Large intestine (tissue), 3 donors: Measurements from ENCODE around the gene ADARB1. TPM values are rescaled to one million over a fixed set of nuclear protein-coding genes. Genes with fewer than 3 reads are reported as not detected.

Source experiments
- DNase-seq, 2 donors: peaks; one replicate each; pipeline versions ENCODE4 v3.0.0 to v3.0.0-alpha.2; 2013
- H3K27ac ChIP-seq: one replicate; pipeline ENCODE4 v1.5.1; 2013; ENCODE audit warnings: low read length
- H3K27me3 ChIP-seq: 2 replicates; pipeline ENCODE4 v1.6.1; 2013; ENCODE audit warnings: low read length; ENCODE audit not compliant: control insufficient read depth, insufficient read depth
- H3K36me3 ChIP-seq: 2 replicates; pipeline ENCODE4 v1.6.1; 2013; ENCODE audit warnings: low read length; ENCODE audit not compliant: control insufficient read depth, insufficient read depth
- H3K4me1 ChIP-seq: one replicate; pipeline ENCODE4 v1.6.1; 2013; ENCODE audit warnings: low read length; ENCODE audit not compliant: control insufficient read depth, insufficient read depth
- H3K4me3 ChIP-seq: one replicate; pipeline ENCODE4 v1.5.1; 2013; ENCODE audit warnings: low read length
- H3K9me3 ChIP-seq: one replicate; pipeline ENCODE4 v1.6.1; 2013; ENCODE audit warnings: mild to moderate bottlenecking, low read depth, low read length, moderate library complexity; ENCODE audit not compliant: control insufficient read depth
- WGBS: methylation state at CpG from one replicate; pipeline ENCODE4 v1.1.5; 2013; ENCODE audit warnings: low lambda C conversion rate; ENCODE audit not compliant: insufficient coverage; 5-methylcytosine and 5-hydroxymethylcytosine counted together
- polyA plus RNA-seq: library from polyadenylated mRNA; unstranded; fragments of 120-200 nt; gene quantifications from one replicate; pipeline ENCODE4 v1.2.1, GENCODE V29; 2013

ADARB1 gene
- polyA plus RNA-seq, 1 donor: 12.1 TPM

- WGBS: 67% methylated on average over 1 of the region's 1 CpG
- H3K27ac ChIP-seq: no peak overlapping the region
- no peaks in the 10 kb centered on the region for H3K4me1 ChIP-seq
- H3K36me3 ChIP-seq: peaks cover 15% of the 10 kb centered on the region
- no peaks in the 10 kb centered on the region for H3K27me3 ChIP-seq
- peaks cover 6% of the 10 kb centered on the region for H3K9me3 ChIP-seq
- no peak for DNase-seq
- H3K4me3 ChIP-seq: no peak overlapping the region
Measured at GRCh38 chr21:45182958-45183357, 108.6 kb downstream of the ADARB1 start.

DNA sequence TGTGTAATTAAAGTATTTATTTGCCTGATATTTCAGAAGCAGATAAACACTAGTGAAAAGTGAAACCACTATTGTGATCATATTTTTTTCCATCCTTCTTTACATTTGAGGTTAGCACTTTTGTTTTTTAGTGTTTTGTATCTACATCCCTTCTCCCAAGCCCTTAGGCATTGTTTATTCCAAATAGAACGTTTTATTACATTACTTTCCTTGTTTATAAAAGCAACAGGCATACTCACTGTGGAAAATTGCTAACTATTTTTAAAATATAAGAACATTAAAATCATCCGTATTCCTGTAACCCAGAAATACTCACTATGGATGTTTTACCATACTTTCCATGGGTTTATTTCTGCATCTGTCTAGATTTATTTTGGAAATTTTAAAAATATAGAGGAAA, 109.5 kb downstream of the ADARB1 start:
- 90% methylated on average over 1 of the region's 2 CpGs for WGBS

DNA sequence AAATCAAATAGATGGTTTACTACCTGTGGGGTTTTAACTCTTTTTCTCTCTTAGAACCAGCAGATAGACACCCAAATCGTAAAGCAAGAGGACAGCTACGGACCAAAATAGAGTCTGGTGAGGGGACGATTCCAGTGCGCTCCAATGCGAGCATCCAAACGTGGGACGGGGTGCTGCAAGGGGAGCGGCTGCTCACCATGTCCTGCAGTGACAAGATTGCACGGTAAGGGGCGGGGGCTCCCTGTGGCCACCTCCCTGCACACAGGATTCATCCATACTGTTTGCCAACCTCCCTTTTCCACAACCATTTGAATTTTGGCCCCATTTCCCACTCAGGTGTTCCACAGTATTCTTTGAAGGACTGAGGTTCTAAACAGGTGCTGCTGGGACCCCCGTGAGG, 110.5 kb downstream of the ADARB1 start:
- peaks cover 15% of the 10 kb centered on the region for H3K36me3 ChIP-seq
- no peak overlapping the region for H3K27ac ChIP-seq
- no peaks in the 10 kb centered on the region for H3K27me3 ChIP-seq
- no CpG with 5 or more reads among the region's 11 CpGs for WGBS
- H3K4me3 ChIP-seq: no peak overlapping the region
- peaks cover 11% of the 10 kb centered on the region for H3K9me3 ChIP-seq
- no peaks in the 10 kb centered on the region for H3K4me1 ChIP-seq
- DNase-seq: no peak

More for the DNA sequence above, 109.5 kb downstream of the ADARB1 start:
- H3K9me3 ChIP-seq: peaks cover 11% of the 10 kb centered on the region
- H3K27ac ChIP-seq: no peak overlapping the region
- no peak for DNase-seq
- peaks cover 14% of the 10 kb centered on the region for H3K36me3 ChIP-seq
- no peak overlapping the region for H3K4me3 ChIP-seq
- H3K4me1 ChIP-seq: no peaks in the 10 kb centered on the region
- H3K27me3 ChIP-seq: no peaks in the 10 kb centered on the region

DNA sequence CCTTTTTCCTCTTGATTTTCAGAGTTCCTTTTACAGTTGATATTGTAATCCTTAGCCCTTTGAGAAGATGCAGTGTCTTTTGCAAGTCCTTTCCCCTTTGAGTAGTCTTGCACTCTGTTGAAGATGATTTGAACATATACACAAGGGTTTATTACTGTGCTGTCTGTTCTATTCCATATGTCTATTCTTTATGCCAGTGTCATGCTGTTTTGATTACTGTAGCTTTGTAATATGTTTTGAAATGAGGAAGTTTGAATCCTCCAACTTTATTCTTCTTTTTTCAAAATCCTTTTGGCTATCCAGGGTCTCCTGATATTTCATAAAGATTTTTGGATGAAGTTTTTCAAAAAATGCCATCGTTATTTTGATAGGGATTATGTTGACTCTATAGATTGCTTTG, 112.3 kb downstream of the ADARB1 start:
- Histone ChIP-seq H3K27me3 (no peaks in the 10 kb centered on the region), H3K36me3 (peaks cover 15% of the 10 kb centered on the region), H3K4me1 (no peaks in the 10 kb centered on the region), H3K4me3 (no peak overlapping the region), H3K27ac (no peak overlapping the region), H3K9me3 (peaks cover 11% of the 10 kb centered on the region)
- WGBS: 100% methylated on average over 1 of the region's 1 CpG
- no peak for DNase-seq

GRCh38 chr21:45187646-45188045, 113.3 kb downstream of the ADARB1 start:
- Histone ChIP-seq H3K4me1 (no peaks in the 10 kb centered on the region), H3K36me3 (peaks cover 15% of the 10 kb centered on the region), H3K4me3 (no peak overlapping the region), H3K27ac (no peak overlapping the region), H3K27me3 (no peaks in the 10 kb centered on the region), H3K9me3 (peaks cover 11% of the 10 kb centered on the region)
- WGBS: 100% methylated on average over 1 of the region's 1 CpG
- DNase-seq: no peak

- DNase-seq: no peak
- no peaks in the 10 kb centered on the region for H3K4me1 ChIP-seq
- no peaks in the 10 kb centered on the region for H3K27me3 ChIP-seq
- WGBS: 100% methylated on average over 2 of the region's 2 CpGs
- no peak overlapping the region for H3K27ac ChIP-seq
- H3K36me3 ChIP-seq: peaks cover 12% of the 10 kb centered on the region
- no peak overlapping the region for H3K4me3 ChIP-seq
- peaks cover 11% of the 10 kb centered on the region for H3K9me3 ChIP-seq
Measured at GRCh38 chr21:45190013-45190412, 115.6 kb downstream of the ADARB1 start.

- Histone ChIP-seq H3K27ac (no peak overlapping the region), H3K4me1 (no peaks in the 10 kb centered on the region), H3K9me3 (peaks cover 11% of the 10 kb centered on the region), H3K27me3 (no peaks in the 10 kb centered on the region), H3K4me3 (no peak overlapping the region), H3K36me3 (peaks cover 2% of the 10 kb centered on the region)
- 50% methylated on average over 1 of the region's 3 CpGs for WGBS
- no peak for DNase-seq
Measured at GRCh38 chr21:45192332-45192731, 118.0 kb downstream of the ADARB1 start.

DNA sequence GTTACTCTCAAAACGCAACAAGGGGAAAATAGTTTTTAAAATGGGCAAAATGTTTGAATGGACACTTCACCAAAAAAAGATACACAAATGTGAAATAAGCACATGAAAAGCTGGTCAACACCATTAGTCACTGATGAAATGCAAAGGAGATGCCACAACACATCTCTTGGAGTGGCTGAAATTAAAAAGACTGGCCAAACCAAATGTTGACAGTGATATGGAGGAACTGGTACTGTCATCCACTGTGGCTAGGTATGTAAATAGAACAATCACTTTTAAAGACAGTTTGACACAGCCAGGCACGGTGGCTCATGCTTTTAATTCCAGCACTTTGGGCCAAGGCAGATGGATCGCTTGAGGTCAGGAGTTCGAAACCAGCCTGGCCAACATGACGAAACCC, 122.2 kb downstream of the ADARB1 start:
- WGBS: no CpG with 5 or more reads among the region's 5 CpGs
- Histone ChIP-seq H3K36me3 (no peaks in the 10 kb centered on the region), H3K4me3 (no peak overlapping the region), H3K27me3 (no peaks in the 10 kb centered on the region), H3K27ac (no peak overlapping the region), H3K4me1 (no peaks in the 10 kb centered on the region), H3K9me3 (no peaks in the 10 kb centered on the region)
- DNase-seq: no peak

DNA sequence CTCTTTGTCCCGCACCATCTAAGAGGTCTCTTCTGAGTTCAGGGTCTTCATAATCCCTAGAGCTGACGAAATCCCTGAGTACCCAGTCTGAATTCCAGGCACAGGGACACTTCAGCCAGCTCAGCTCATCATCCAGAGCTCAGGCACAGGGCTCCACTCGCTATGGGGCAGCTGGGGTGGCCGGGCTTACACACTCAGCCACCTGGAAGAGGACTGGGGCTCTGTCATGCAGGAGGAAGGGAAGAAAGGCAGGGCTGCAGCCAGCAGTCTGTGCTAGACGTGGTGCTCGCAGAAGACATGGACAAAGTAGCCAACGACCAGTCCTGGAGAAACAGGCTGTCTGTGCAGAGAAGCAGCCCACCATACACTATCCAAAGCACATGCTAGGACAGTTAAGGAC, 124.8 kb downstream of the ADARB1 start:
- Histone ChIP-seq H3K27ac (no peak overlapping the region), H3K9me3 (no peaks in the 10 kb centered on the region), H3K4me3 (no peak overlapping the region), H3K36me3 (no peaks in the 10 kb centered on the region), H3K4me1 (no peaks in the 10 kb centered on the region), H3K27me3 (no peaks in the 10 kb centered on the region)
- DNase-seq: no peak
- no CpG with 5 or more reads among the region's 7 CpGs for WGBS

GRCh38 chr21:45200031-45200430, 125.7 kb downstream of the ADARB1 start:
- H3K27me3 ChIP-seq: no peaks in the 10 kb centered on the region
- no CpG with 5 or more reads among the region's 8 CpGs for WGBS
- H3K4me1 ChIP-seq: no peaks in the 10 kb centered on the region
- no peak overlapping the region for H3K4me3 ChIP-seq
- no peaks in the 10 kb centered on the region for H3K9me3 ChIP-seq
- H3K36me3 ChIP-seq: peaks cover 3% of the 10 kb centered on the region
- no peak overlapping the region for H3K27ac ChIP-seq
- no peak for DNase-seq

DNA sequence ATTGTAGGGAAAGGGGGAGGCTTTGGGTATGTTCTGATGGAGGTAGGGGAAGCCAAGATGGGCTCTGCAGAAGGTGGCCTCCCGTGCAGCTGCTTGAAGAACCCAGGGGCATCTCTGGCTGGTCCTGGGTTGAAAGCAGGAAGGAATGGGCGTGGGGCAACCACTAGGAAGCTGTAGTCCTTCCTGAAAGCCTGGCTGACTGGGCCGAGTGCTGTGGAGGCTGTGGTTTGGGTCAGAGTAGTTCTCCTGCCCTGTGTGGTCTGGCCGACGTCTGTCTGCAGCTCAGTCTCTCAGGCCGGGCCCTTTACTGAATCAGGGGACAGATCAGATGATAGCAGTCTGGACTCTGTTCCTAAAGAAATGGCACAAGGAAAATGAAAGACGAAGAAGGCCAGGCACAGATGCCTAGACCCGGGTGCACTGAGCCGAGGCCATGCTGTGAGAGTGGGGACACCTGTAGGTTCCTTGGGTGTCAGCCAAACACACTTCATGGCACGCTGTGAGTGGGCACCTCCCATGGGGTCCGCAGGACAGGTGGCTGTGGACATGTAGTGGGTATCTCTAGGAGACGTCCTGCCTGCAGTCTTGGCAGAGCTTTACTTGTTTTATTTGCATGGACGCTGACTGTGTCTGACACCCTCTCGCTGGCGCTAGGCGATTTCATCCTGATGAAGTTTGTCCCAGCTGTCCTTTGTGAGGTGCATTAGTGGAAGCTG, 126.4 kb downstream of the ADARB1 start:
- H3K36me3 ChIP-seq: peaks cover 3% of the 10 kb centered on the region
- no CpG with 5 or more reads among the region's 16 CpGs for WGBS

More for the DNA sequence above, 126.4 kb downstream of the ADARB1 start:
- no peak overlapping the region for H3K4me3 ChIP-seq
- H3K9me3 ChIP-seq: no peaks in the 10 kb centered on the region
- no peak for DNase-seq
- H3K4me1 ChIP-seq: no peaks in the 10 kb centered on the region
- no peak overlapping the region for H3K27ac ChIP-seq
- no peaks in the 10 kb centered on the region for H3K27me3 ChIP-seq
